ENCODE data around the gene CCL20. TPM values are rescaled to one million over a fixed set of nuclear protein-coding genes. Genes with fewer than 3 reads are reported as not detected.
"Not testable (repeated sequence)": the region's sequence is repeated elsewhere in the genome, so short reads cannot be mapped to it uniquely, and the experiment has no call there.

Gene CCL20
- polyA plus RNA-seq, 1 experiment: not detected

DNA sequence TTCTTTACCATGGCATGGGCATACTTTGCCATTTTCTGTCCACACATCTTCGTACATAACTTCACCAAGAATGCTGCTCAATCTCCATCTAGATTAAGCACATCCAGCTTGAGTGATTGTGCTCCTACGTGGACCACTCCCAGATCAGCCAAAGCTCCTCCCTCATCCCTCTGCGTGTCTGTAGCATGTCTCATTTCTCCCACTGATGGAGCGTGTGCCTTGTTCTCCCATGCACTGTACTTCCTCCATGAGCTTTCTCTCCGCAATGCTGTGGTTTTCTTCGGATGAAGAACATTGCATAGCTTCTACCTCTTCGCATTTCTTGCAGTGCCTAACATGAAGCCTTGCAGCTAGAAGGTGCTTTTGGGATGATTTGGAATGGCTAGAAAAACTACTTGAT, 13.5 kb downstream of the CCL20 start:
- TF ChIP-seq, protein P1, sequence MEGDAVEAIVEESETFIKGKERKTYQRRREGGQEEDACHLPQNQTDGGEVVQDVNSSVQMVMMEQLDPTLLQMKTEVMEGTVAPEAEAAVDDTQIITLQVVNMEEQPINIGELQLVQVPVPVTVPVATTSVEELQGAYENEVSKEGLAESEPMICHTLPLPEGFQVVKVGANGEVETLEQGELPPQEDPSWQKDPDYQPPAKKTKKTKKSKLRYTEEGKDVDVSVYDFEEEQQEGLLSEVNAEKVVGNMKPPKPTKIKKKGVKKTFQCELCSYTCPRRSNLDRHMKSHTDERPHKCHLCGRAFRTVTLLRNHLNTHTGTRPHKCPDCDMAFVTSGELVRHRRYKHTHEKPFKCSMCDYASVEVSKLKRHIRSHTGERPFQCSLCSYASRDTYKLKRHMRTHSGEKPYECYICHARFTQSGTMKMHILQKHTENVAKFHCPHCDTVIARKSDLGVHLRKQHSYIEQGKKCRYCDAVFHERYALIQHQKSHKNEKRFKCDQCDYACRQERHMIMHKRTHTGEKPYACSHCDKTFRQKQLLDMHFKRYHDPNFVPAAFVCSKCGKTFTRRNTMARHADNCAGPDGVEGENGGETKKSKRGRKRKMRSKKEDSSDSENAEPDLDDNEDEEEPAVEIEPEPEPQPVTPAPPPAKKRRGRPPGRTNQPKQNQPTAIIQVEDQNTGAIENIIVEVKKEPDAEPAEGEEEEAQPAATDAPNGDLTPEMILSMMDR (IDR thresholded peaks at IDR 0.05; ENCODE audit: low read depth, low read length): no peak
- H3K9me3 ChIP-seq (ENCODE audit: control insufficient read depth, insufficient read depth, low read length): no peaks in the 10 kb centered on the region
- no peak overlapping the region for H3K4me3 ChIP-seq (ENCODE audit: low read depth, low read length)
- H3K27ac ChIP-seq (ENCODE audit: low read depth, low read length): no peak overlapping the region
- no peaks in the 10 kb centered on the region for H3K27me3 ChIP-seq (ENCODE audit: control insufficient read depth, insufficient read depth, low read length)
- CTCF ChIA-PET: interaction anchor here (1.1 kb wide), 1 partner anchor 63 kb away, joined by 4 read pairs; no protein-coding TSS in a partner anchor
- DNase-seq (ENCODE audit: low read depth, low spot score): no peak
- POLR2A ChIA-PET: no interaction called here

DNA sequence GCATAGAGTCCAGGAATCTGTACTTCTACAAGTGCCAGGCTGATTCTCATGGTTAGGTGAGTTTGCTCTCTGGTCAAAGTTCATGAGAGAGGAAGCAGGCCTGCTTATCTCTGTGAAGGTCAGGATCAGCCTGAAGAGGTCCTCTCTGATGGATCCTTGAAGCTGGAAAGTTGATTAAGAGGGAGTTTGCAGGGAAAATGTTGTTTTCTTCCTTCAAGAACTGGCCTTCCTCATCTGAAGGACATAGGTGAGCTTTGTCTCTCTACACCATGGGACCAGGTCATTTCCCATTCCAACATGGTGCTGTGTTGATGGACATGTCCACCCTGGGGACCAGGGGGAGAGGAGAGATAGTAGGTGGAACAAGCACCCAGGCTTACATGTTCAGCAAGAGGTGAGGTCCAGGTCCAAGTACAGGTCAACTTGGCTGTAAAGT, 14.9 kb downstream of the CCL20 start:
- TF ChIP-seq, protein P1 (IDR thresholded peaks at IDR 0.05; ENCODE audit: low read depth, low read length): no peak
- Histone ChIP-seq H3K27me3 (ENCODE audit: control insufficient read depth, insufficient read depth, low read length) (no peaks in the 10 kb centered on the region), H3K9me3 (ENCODE audit: control insufficient read depth, insufficient read depth, low read length) (no peaks in the 10 kb centered on the region), H3K4me3 (ENCODE audit: low read depth, low read length) (no peak overlapping the region), H3K27ac (ENCODE audit: low read depth, low read length) (no peak overlapping the region)
- POLR2A ChIA-PET: no interaction called here
- DNase-seq (ENCODE audit: low read depth, low spot score): no peak
- CTCF ChIA-PET: no interaction called here

DNA sequence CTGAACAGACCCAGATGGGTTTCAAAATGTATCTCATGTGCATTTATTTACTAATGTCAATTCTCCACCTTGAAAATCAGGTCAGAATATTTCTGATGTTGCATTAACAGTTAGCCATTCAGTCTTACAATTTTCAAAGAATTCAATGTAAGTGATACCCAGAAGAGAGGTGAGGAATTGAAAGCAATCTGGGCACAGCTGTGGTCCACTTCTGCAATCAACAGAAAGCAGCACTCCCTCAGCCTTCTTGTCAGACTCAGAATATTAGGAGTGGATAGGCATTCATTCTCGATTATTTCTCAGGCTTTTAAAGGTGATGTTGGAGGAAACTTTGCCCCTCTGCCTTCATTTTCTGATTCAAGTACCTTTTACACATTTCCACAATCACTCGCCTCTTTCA, 15.7 kb downstream of the CCL20 start:
- TF ChIP-seq, protein P1 (IDR thresholded peaks at IDR 0.05; ENCODE audit: low read depth, low read length): no peak
- ChIA-PET CTCF (no interaction called here), POLR2A (no interaction called here)
- no peak for DNase-seq (ENCODE audit: low read depth, low spot score)
- Histone ChIP-seq H3K9me3 (ENCODE audit: control insufficient read depth, insufficient read depth, low read length) (no peaks in the 10 kb centered on the region), H3K27ac (ENCODE audit: low read depth, low read length) (no peak overlapping the region), H3K4me3 (ENCODE audit: low read depth, low read length) (no peak overlapping the region), H3K27me3 (ENCODE audit: control insufficient read depth, insufficient read depth, low read length) (no peaks in the 10 kb centered on the region)

DNA sequence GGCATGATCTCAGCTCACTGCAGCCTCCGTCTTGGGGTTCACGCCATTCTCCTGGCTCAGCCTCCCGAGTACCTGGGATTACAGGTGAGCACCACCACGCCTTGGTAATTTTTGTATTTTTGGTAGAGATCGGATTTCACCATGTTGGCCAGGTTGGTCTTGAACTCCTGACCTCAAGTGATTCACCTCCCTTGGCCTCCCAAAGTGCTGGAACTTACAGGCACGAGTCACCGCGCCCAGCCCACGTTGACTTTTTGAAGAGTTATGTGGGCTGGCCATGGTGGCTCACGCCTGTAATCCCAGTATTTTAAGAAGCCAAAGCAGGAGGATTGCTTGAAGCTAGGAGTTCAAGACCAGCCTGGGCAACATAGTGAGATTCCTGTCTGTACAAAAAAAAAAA, 20.8 kb downstream of the CCL20 start:
- TF ChIP-seq, protein P1 (IDR thresholded peaks at IDR 0.05; ENCODE audit: low read depth, low read length): no peak
- Histone ChIP-seq H3K4me3 (ENCODE audit: low read depth, low read length) (no peak overlapping the region), H3K27me3 (ENCODE audit: control insufficient read depth, insufficient read depth, low read length) (no peaks in the 10 kb centered on the region), H3K27ac (ENCODE audit: low read depth, low read length) (no peak overlapping the region), H3K9me3 (ENCODE audit: control insufficient read depth, insufficient read depth, low read length) (no peaks in the 10 kb centered on the region)
- ChIA-PET POLR2A (no interaction called here), CTCF (interaction anchor here (0.6 to 0.7 kb wide), 2 partner anchors 28 to 53 kb away, joined by 3 read pairs; no protein-coding TSS in a partner anchor)
- no peak for DNase-seq (ENCODE audit: low read depth, low spot score)

DNA sequence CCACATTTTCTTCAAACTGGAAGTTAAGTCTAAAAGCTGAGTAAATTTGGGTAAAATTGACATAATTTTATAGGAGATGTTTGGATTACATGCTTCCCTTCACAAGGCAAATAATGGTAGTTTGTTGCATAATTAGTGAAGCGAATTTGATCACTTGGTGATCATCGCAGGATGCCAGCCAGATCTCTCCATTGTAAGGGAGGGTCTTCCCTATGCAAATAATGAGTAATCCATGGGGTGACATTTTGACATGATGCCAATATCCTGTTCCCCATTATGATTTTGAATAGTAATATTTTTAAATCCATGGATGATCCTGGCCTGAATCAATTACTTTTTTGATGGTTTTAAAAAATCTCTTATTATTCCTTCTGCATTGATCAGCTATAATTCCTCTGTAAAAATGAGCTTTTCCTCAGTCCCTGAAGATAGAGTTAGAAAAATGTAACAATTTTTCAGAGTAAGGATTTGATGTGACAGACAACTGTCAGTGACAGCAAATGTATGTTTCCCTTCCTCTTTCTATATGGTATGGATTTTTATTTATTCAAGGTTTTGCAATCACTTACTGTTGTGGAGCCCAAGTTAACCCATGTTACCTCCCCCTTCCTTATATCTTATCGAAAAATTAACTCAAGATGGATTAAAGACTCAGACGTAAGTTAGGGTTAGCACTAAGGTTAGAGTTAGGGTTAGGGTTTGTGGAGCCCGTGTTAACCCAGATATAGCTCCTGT, 21.4 kb downstream of the CCL20 start:
- CTCF ChIA-PET: interaction anchor here (0.6 to 0.7 kb wide), 2 partner anchors 27 to 52 kb away, joined by 3 read pairs; no protein-coding TSS in a partner anchor
- POLR2A ChIA-PET: no interaction called here
- DNase-seq (ENCODE audit: low read depth, low spot score): no peak
- Histone ChIP-seq H3K27ac (ENCODE audit: low read depth, low read length) (no peak overlapping the region), H3K4me3 (ENCODE audit: low read depth, low read length) (no peak overlapping the region), H3K27me3 (ENCODE audit: control insufficient read depth, insufficient read depth, low read length) (no peaks in the 10 kb centered on the region), H3K9me3 (ENCODE audit: control insufficient read depth, insufficient read depth, low read length) (no peaks in the 10 kb centered on the region)
- TF ChIP-seq, protein P1 (IDR thresholded peaks at IDR 0.05; ENCODE audit: low read depth, low read length): no peak

DNA sequence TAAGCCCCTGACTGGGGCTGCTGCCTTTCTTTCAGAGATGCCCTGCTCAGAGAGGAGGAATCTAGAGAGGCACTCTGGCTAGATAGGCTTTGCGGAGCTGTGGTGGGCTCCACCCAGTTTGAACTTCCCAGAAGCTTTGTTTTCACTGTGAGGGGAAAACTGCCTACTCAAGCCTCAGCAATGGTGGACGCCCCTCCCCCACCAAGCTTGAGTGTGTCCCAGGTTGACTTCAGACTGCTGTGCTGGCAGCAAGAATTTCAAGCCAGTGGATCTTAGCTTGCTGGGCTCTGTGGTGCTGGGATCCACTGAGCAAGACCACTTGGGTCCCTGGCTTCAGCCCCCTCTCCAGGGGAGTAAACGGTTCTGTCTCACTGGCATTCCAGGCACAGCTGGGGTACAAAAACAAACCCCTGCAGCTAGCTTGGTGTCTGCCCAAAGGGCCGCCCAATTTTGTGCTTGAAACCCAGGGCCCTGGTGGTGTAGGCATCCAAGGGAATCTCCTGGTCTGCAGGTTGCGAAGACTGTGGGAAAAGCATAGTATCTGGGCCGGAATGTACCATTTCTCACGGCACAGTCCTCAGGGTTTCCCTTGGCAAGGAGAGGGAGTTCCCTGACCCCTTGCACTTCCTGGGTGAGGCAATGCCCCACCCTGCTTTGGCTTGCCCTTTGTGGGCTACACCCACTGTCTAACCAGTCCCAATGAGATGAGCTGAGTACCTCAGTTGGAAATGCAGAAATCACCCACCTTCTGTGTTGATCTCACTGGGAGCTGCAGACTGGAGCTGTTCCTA, 25.9 kb downstream of the CCL20 start:
- CTCF ChIA-PET: interaction anchor here (1.3 kb wide), 1 partner anchor 51 kb away, joined by 5 read pairs; no protein-coding TSS in a partner anchor
- H3K27ac ChIP-seq (ENCODE audit: low read depth, low read length); H3K4me3 ChIP-seq (ENCODE audit: low read depth, low read length); DNase-seq (ENCODE audit: low read depth, low spot score); H3K9me3 ChIP-seq (ENCODE audit: control insufficient read depth, insufficient read depth, low read length); H3K27me3 ChIP-seq (ENCODE audit: control insufficient read depth, insufficient read depth, low read length); POLR2A ChIA-PET: not testable (repeated sequence)

Data from AG04450 (cell line).